Mucosa of descending colon (tissue), 3 donors: Measurements from ENCODE around the gene PRDM16. TPM values are rescaled to one million over a fixed set of nuclear protein-coding genes. Genes with fewer than 3 reads are reported as not detected.

Source experiments
- ATAC-seq: fragments of 200-7000 bp; cut with Tn5 transposase; one replicate; pipeline ENCODE4 v1.9.1; 2020; ENCODE audit warnings: mild to moderate bottlenecking, moderate library complexity
- DNase-seq, 3 donors: peaks; one replicate each; pipeline ENCODE4 v3.0.0-alpha.2; 2020
- H3K36me3 ChIP-seq: fragments of 200-600 bp; one replicate; pipeline ENCODE4 v1.8.0; 2021; ENCODE audit warnings: low read depth, mild to moderate bottlenecking
- H3K4me1 ChIP-seq: fragments of 200-600 bp; one replicate; pipeline ENCODE4 v1.8.0; 2021; ENCODE audit warnings: low read depth, mild to moderate bottlenecking
- H3K4me3 ChIP-seq: fragments of 200-600 bp; one replicate; pipeline ENCODE4 v1.8.0; 2021; ENCODE audit warnings: mild to moderate bottlenecking
- H3K9me3 ChIP-seq: fragments of 200-600 bp; one replicate; pipeline ENCODE4 v1.8.0; 2021; ENCODE audit warnings: mild to moderate bottlenecking
- CTCF ChIP-seq: fragments of 200-600 bp; IDR thresholded peaks from one replicate; pipeline ENCODE4 v1.8.0; 2022; ENCODE audit warnings: antibody characterized with exemption, mild to moderate bottlenecking
- intact Hi-C, 2 donors: fragments of 100-400 bp; cut with DNase I in 1 of 2; cut with micrococcal nuclease in 1 of 2; formaldehyde crosslinking; loops; one replicate each; pipeline versions ENCODE4 v1.11.0 to v1.11.1; 2022; cut with DNase I, micrococcal nuclease
- total RNA-seq, 3 donors: library from RNA; stranded (reverse); fragmentation: NEBNext Ultra II Directional in 2 of 3; extraction: Animal tissue kit (Norgen Biotek cat#: 25700) in 2 of 3; gene quantifications; one replicate each; pipeline versions ENCODE4 v1.2.1 to v1.2.4, GENCODE V29; 2021 to 2023
- donor health status: DM: no; HTN: no; CAD: no; lungs with moderate emphysema.
- donor health status: DM: no; HTN: no; CAD: no.
- donor health status: DM: no; HTN: yes; CAD: no.

PRDM16 gene
- total RNA-seq, 3 donors from 2014 or later = 1.6 to 2.5 (median 2.4) TPM

- intact Hi-C loops = no loop called here
- no peak for TF ChIP-seq CTCF
- no peak for DNase-seq
- Histone ChIP-seq H3K9me3 (no peaks in the 10 kb centered on the region), H3K36me3 (no peaks in the 10 kb centered on the region), H3K4me3 (no peak overlapping the region), H3K4me1 (no peaks in the 10 kb centered on the region)
- ATAC-seq = no peak
Measured at GRCh38 chr1:3308053-3308452, 239.1 kb downstream of the PRDM16 start.

GRCh38 chr1:3310718-3311400, 241.9 kb downstream of the PRDM16 start:
- DNase-seq (no peak), ATAC-seq (no peak)
- no peak for TF ChIP-seq CTCF
- H3K4me3 ChIP-seq = no peak overlapping the region
- intact Hi-C loops = no loop called here
- no peaks in the 10 kb centered on the region for H3K4me1 ChIP-seq
- no peaks in the 10 kb centered on the region for H3K36me3 ChIP-seq
- H3K9me3 ChIP-seq = no peaks in the 10 kb centered on the region

- ATAC-seq = no peak
- TF ChIP-seq CTCF = no peak
- intact Hi-C loops = no loop called here
- Histone ChIP-seq H3K4me3 (no peak overlapping the region), H3K36me3 (no peaks in the 10 kb centered on the region), H3K9me3 (no peaks in the 10 kb centered on the region), H3K4me1 (no peaks in the 10 kb centered on the region)
- no peak for DNase-seq
Measured at GRCh38 chr1:3311711-3312110, 242.7 kb downstream of the PRDM16 start.

- TF ChIP-seq CTCF = no peak
- ATAC-seq (no peak), DNase-seq (no peak)
- Histone ChIP-seq H3K4me1 (no peaks in the 10 kb centered on the region), H3K4me3 (no peak overlapping the region), H3K9me3 (no peaks in the 10 kb centered on the region), H3K36me3 (no peaks in the 10 kb centered on the region)
- intact Hi-C loops = no loop called here
Measured at GRCh38 chr1:3312310-3312897, 243.4 kb downstream of the PRDM16 start.

GRCh38 chr1:3312898-3313575, 244.0 kb downstream of the PRDM16 start:
- peak; percentile 78 for ATAC-seq
- intact Hi-C loops = no loop called here
- no peak overlapping the region for H3K4me3 ChIP-seq
- no peaks in the 10 kb centered on the region for H3K36me3 ChIP-seq
- peak; percentile 64 to 88 (median 74) for DNase-seq
- no peak for TF ChIP-seq CTCF
- no peaks in the 10 kb centered on the region for H3K9me3 ChIP-seq
- no peaks in the 10 kb centered on the region for H3K4me1 ChIP-seq
